Stimulated activated CD4-positive, alpha-beta T cell treated with anti-CD3 and anti-CD28 coated beads, Interleukin-1b, Interleukin-23, amount 100 ng/mL, for 24 hours (primary cell): ENCODE data around the gene ALAD.

Source experiments
- DNase-seq, 4 experiments: peaks; one replicate each; pipeline ENCODE4 v3.0.0-alpha.2; 2020; ENCODE audit warnings: low read depth in 4 of 4, low spot score in 1 of 4

The ALAD gene

GRCh38 chr9:113350107-113350661 lies 50.9 kb downstream of the ALAD start:
- peak in 1 of 4 experiments; percentile 12 for DNase-seq

- peak in 1 of 4 experiments; percentile 14 for DNase-seq
Observed at GRCh38 chr9:113349445-113350094, 51.5 kb downstream of the ALAD start, which contains the start of gene BSPRY. Gene BSPRY (plus strand): TSS chr9:113349541. CDS start chr9:113349580, 39 bp downstream.

GRCh38 chr9:113349066-113349444 lies 52.0 kb downstream of the ALAD start:
- DNase-seq = no peak

- DNase-seq = no peak
Observed at GRCh38 chr9:113348437-113348836, 52.6 kb downstream of the ALAD start.

GRCh38 chr9:113345671-113346070 lies 55.4 kb downstream of the ALAD start:
- no peak for DNase-seq

GRCh38 chr9:113345190-113345589 lies 55.9 kb downstream of the ALAD start:
- no peak for DNase-seq

GRCh38 chr9:113343732-113344231 lies 57.3 kb downstream of the ALAD start:
- DNase-seq = no peak

- DNase-seq = no peak
Observed at GRCh38 chr9:113341712-113342410, 59.2 kb downstream of the ALAD start.

- DNase-seq = peak; percentile 58 to 76 (median 69)
Observed at GRCh38 chr9:113340011-113340699, 60.9 kb downstream of the ALAD start, which contains the start of gene WDR31. Gene WDR31 (minus strand): TSS chr9:113340275. CDS start chr9:113332022, 8,253 bp downstream.

GRCh38 chr9:113337714-113338113 lies 63.4 kb downstream of the ALAD start:
- DNase-seq = no peak
